Tibial artery (tissue), 4 donors: ENCODE results near the gene HMCN2.

Experiments
- DNase-seq, 2 donors: peaks; one replicate each; pipeline ENCODE4 v3.0.0-alpha.2; 2019
- H3K27ac ChIP-seq, 2 donors: fragments of 200-600 bp; sonication (generic) in 1 of 2; 1 replicate in 1 of 2; 2 replicates in 1 of 2; pipeline ENCODE4 v1.5.1; 2018 to 2019; ENCODE audit warnings: mild to moderate bottlenecking in 1 of 2
- H3K27me3 ChIP-seq, 2 donors: fragments of 200-600 bp; sonication (generic) in 1 of 2; one replicate each; pipeline versions ENCODE4 v1.5.1 to v1.6.0; 2016 to 2019
- H3K36me3 ChIP-seq, 3 donors: fragments of 200-600 bp; sonication (generic) in 2 of 3; one replicate each; pipeline ENCODE4 v1.5.1; 2016 to 2019; ENCODE audit warnings: mild to moderate bottlenecking in 2 of 3
- H3K4me1 ChIP-seq, 4 donors: fragments of 200-600 bp; sonication (generic) in 2 of 4; 1 replicate in 3 of 4; 2 replicates in 1 of 4; pipeline ENCODE4 v1.5.1; 2016 to 2019
- H3K4me3 ChIP-seq, 2 donors: fragments of 200-600 bp; sonication (generic) in 1 of 2; 1 replicate in 1 of 2; 2 replicates in 1 of 2; pipeline ENCODE4 v1.5.1; 2018 to 2019; ENCODE audit warnings: mild to moderate bottlenecking in 2 of 2
- H3K9me3 ChIP-seq, 3 donors: fragments of 200-600 bp; sonication (generic) in 1 of 3; one replicate each; pipeline ENCODE4 v1.5.1; 2016 to 2019
- intact Hi-C: fragments of 100-400 bp; cut with DNase I; formaldehyde crosslinking; loops from one replicate; pipeline ENCODE4 v1.15.0; 2023; ENCODE audit warnings: low total_unique reads
- TF ChIP-seq, protein P1 (sequence below), 2 experiments: fragments of 200-600 bp in 1 of 2; fragments of 450-650 bp in 1 of 2; IDR thresholded peaks; one replicate each; pipeline ENCODE4 v1.5.1; 2017 to 2019; ENCODE audit warnings: antibody characterized with exemption in 2 of 2, mild to moderate bottlenecking in 1 of 2, moderate library complexity in 1 of 2

The HMCN2 gene

DNA sequence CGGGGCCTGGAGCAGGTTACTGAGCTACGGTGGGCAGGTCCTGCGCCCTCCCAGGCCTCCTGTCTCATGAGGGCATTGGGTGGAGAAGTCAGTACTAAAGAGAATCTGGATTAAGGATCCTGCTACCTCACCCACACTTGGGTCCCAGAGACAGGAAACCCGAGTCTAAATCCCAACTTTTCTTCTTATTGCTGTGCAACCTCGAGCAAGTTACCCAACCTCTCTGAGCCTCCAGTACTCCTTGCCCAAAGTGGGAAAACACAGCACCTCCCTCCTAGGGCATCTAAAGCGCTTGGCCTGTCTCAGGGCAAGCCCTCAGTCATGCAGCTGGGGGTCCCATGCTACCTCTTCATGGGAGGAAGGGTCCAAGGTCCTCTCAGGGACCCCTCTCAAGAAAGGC, 207.4 kb downstream of the HMCN2 start:
- H3K27ac ChIP-seq = no peak overlapping the region
- no peaks in the 10 kb centered on the region for H3K9me3 ChIP-seq
- peaks cover 0 to 81% (median 49%) of the 10 kb centered on the region in 3 donors for H3K36me3 ChIP-seq
- intact Hi-C loops = no loop called here
- H3K4me3 ChIP-seq = no peak overlapping the region
- H3K27me3 ChIP-seq = no peaks in the 10 kb centered on the region
- no peaks in the 10 kb centered on the region for H3K4me1 ChIP-seq
- TF ChIP-seq, protein P1, sequence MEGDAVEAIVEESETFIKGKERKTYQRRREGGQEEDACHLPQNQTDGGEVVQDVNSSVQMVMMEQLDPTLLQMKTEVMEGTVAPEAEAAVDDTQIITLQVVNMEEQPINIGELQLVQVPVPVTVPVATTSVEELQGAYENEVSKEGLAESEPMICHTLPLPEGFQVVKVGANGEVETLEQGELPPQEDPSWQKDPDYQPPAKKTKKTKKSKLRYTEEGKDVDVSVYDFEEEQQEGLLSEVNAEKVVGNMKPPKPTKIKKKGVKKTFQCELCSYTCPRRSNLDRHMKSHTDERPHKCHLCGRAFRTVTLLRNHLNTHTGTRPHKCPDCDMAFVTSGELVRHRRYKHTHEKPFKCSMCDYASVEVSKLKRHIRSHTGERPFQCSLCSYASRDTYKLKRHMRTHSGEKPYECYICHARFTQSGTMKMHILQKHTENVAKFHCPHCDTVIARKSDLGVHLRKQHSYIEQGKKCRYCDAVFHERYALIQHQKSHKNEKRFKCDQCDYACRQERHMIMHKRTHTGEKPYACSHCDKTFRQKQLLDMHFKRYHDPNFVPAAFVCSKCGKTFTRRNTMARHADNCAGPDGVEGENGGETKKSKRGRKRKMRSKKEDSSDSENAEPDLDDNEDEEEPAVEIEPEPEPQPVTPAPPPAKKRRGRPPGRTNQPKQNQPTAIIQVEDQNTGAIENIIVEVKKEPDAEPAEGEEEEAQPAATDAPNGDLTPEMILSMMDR (IDR thresholded peaks at IDR 0.05) = no peak
- no peak for DNase-seq

DNA sequence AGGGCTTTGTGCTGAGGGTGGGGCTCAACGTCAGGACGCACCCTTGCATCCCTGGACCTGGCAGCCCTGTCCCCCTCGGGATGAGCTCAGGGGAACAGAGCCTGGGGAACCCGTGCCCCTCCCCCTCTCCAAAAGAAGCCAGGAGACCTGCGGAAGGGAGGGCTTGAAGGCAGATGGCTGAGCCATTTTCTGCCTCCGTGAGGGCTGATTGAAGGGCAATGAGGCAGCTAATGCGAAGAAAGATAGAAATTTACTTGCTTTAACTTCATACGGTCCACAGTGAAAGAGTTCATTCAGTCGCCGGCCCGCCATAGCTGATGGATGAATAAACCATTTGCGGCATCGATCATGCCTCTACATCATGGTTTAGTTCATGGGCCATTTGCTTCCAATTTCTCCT, 208.0 kb downstream of the HMCN2 start:
- TF ChIP-seq, protein P1 (IDR thresholded peaks at IDR 0.05) = no peak
- H3K36me3 ChIP-seq = peaks cover 0 to 81% (median 47%) of the 10 kb centered on the region in 3 donors
- H3K27ac ChIP-seq = no peak overlapping the region
- H3K4me1 ChIP-seq = no peaks in the 10 kb centered on the region
- DNase-seq = no peak
- H3K9me3 ChIP-seq = no peaks in the 10 kb centered on the region
- no peak overlapping the region for H3K4me3 ChIP-seq
- no peaks in the 10 kb centered on the region for H3K27me3 ChIP-seq
- intact Hi-C loops = no loop called here

DNA sequence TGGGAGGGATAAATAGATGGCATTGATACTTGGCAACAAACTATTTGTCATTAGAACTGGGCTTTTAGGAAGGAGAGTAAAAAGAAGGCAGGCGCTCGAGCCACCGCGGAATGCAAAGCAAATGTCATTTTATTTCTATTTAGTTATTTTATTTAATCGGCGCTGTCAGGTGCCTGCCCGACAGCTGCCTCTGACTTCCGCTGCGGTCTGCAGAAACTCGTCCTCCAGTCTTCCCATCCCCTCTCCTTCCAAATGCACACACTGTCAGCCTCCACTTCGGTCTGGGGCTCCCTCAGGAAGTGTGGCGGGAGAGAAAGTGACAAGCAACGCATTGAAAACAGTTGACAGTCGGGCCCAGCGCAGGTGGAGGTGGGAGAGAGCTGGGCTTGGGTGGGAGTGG, 208.5 kb downstream of the HMCN2 start:
- Histone ChIP-seq H3K9me3 (no peaks in the 10 kb centered on the region), H3K4me1 (no peaks in the 10 kb centered on the region), H3K4me3 (no peak overlapping the region), H3K27me3 (no peaks in the 10 kb centered on the region), H3K36me3 (peaks cover 0 to 84% (median 52%) of the 10 kb centered on the region in 3 donors), H3K27ac (no peak overlapping the region)
- TF ChIP-seq, protein P1 (IDR thresholded peaks at IDR 0.05) = no peak
- intact Hi-C loops = no loop called here
- DNase-seq = no peak

DNA sequence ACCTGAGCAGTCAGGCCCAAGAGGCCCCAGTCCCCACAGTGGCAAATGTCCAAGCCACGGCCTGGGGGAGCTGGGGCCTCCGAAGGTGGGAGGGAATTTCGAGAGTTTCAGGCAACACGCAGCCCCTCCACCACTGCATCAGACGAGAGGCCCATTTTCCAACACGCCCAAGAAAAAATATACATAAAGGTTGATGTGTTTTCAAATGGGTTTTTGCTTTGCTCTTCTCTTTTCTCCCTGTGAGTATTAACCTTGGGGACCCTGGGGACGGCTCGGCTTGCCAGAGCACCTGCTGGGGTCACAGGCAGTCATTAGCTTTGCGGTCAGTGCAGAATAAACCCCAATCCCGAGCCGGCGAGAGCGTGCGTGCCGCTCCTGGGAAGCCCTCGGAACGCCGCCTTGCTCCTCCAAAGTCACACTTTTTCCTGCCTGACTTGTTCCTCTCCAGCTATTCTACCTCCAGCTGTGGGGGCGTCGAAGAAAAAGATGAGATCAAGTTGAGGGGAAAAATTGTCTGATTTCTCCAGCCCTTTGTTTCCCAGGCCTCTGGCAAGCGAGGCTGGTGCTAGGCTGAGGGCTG, 210.7 kb downstream of the HMCN2 start:
- H3K4me3 ChIP-seq = no peak overlapping the region
- no peaks in the 10 kb centered on the region for H3K4me1 ChIP-seq
- intact Hi-C loops = no loop called here
- DNase-seq = no peak
- TF ChIP-seq, protein P1 (IDR thresholded peaks at IDR 0.05) = no peak
- H3K36me3 ChIP-seq = peaks cover 0 to 85% (median 51%) of the 10 kb centered on the region in 3 donors
- H3K9me3 ChIP-seq = no peaks in the 10 kb centered on the region
- H3K27ac ChIP-seq = no peak overlapping the region
- H3K27me3 ChIP-seq = no peaks in the 10 kb centered on the region

DNA sequence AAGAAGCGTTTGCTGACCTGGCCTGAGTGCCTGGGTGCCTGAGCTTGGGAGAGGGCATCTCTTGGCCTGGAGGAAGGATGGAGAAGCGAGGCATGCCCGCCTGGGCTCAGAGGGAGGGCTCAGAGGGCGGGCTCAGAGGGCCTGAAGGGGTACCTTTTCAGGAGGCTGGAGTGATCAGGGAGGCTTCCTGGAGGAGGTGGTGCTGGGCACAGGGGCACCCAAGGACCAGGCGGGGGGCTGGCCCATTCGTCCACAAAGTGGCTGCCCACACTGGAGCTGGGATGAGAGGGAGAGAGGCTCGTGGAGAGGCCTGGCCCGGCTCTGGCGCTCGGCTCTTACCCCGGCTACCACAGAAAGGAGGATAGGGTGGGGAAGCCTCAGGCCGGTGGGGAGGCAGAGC, 212.0 kb downstream of the HMCN2 start:
- intact Hi-C loops = no loop called here
- TF ChIP-seq, protein P1 (IDR thresholded peaks at IDR 0.05) = no peak
- no peak for DNase-seq
- Histone ChIP-seq H3K4me3 (no peak overlapping the region), H3K27me3 (no peaks in the 10 kb centered on the region), H3K4me1 (no peaks in the 10 kb centered on the region), H3K27ac (no peak overlapping the region), H3K36me3 (peaks cover 0 to 84% (median 41%) of the 10 kb centered on the region in 3 donors), H3K9me3 (no peaks in the 10 kb centered on the region)

DNA sequence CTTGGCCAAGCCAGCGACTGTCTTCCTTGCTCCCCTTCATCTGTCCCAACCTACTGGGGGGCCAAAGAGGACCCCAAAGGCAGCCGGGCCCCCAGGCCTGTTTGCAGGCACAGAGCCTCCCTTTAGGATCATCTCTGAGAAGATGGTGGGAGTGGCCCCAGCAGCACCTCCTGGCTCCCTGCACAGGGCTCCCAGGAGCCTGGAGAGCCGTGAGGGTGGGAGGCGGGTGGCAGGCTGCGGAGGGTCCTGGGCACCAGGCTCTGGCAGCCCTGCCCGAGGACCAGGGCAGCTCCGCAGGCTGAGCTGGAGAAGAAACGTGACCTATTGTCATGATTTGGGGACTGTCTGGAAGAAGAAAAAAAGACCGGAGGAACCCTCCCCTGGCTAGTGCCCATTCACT, 212.6 kb downstream of the HMCN2 start:
- Histone ChIP-seq H3K27ac (no peak overlapping the region), H3K4me1 (no peaks in the 10 kb centered on the region), H3K36me3 (peaks cover 0 to 82% (median 40%) of the 10 kb centered on the region in 3 donors), H3K27me3 (no peaks in the 10 kb centered on the region), H3K4me3 (no peak overlapping the region), H3K9me3 (no peaks in the 10 kb centered on the region)
- DNase-seq = no peak
- intact Hi-C loops = no loop called here
- TF ChIP-seq, protein P1 (IDR thresholded peaks at IDR 0.05) = no peak
